GM13977 (cell line): ENCODE data around the gene FAAH.

Source experiments
- DNase-seq: peaks from one replicate; pipeline ENCODE4 v3.0.0; 2012; ENCODE audit warnings: low spot score
- CTCF ChIP-seq: IDR thresholded peaks from 2 replicates; pipeline ENCODE4 v1.5.1; 2012; ENCODE audit warnings: mild to moderate bottlenecking, control low read depth; ENCODE audit not compliant: insufficient read depth; ENCODE audit errors: extremely low read depth, missing control alignments
- in situ Hi-C: fragments of 300-500 bp; cut with MboI; formaldehyde crosslinking; loops from one replicate; pipeline ENCODE4 v1.12.0; 2022; ENCODE audit warnings: low sequenced_read_pairs, low pct_unique_long_range_greater_than_20kb, mixed read lengths, inconsistent platforms; ENCODE audit not compliant: unreplicated experiment

FAAH gene

GRCh38 chr1:46427541-46427940 lies 33.4 kb downstream of the FAAH start:
- in situ Hi-C loops: no loop called here
- no peak for TF ChIP-seq CTCF
- no peak for DNase-seq

GRCh38 chr1:46429436-46429835 lies 35.3 kb downstream of the FAAH start:
- in situ Hi-C loops: no loop called here
- no peak for TF ChIP-seq CTCF
- no peak for DNase-seq

GRCh38 chr1:46431695-46432094 lies 37.6 kb downstream of the FAAH start:
- in situ Hi-C loops: no loop called here
- TF ChIP-seq CTCF: no peak
- DNase-seq: no peak

- DNase-seq: no peak
- in situ Hi-C loops: no loop called here
- no peak for TF ChIP-seq CTCF
These were observed 38.7 kb downstream of the FAAH start for GRCh38 chr1:46432781-46433327.

GRCh38 chr1:46434358-46434757 lies 40.2 kb downstream of the FAAH start:
- no peak for DNase-seq
- no peak for TF ChIP-seq CTCF
- in situ Hi-C loops: no loop called here

GRCh38 chr1:46436844-46437243 lies 42.7 kb downstream of the FAAH start:
- DNase-seq: no peak

More at GRCh38 chr1:46436844-46437243, 42.7 kb downstream of the FAAH start:
- TF ChIP-seq CTCF: no peak
- in situ Hi-C loops: no loop called here
